Measurements from ENCODE around the gene OPCML.

OPCML gene

DNA sequence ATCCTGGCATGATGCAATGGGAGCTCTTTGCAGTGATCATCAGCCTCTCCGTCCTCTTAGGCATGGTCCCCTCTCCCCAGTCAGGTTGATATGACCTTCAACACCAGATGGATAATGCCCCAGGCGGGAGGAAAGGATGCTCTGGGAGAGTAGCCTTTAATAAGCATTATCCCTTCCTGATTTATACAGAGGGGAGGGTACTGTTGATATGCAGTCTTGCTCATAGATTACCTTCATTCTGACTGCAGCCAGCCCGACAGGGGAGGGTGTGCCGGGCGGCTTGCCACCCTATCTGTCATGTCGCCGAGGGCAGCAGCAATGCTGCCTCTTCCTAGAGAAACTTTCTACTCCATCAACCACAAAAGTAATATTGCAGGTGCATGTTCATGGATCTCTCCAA is 497.4 kb downstream of the OPCML start:
- H3K4me3 ChIP-seq (ENCODE audit: low read depth, low read length), result no peak overlapping the region
- TF ChIP-seq, protein P1, sequence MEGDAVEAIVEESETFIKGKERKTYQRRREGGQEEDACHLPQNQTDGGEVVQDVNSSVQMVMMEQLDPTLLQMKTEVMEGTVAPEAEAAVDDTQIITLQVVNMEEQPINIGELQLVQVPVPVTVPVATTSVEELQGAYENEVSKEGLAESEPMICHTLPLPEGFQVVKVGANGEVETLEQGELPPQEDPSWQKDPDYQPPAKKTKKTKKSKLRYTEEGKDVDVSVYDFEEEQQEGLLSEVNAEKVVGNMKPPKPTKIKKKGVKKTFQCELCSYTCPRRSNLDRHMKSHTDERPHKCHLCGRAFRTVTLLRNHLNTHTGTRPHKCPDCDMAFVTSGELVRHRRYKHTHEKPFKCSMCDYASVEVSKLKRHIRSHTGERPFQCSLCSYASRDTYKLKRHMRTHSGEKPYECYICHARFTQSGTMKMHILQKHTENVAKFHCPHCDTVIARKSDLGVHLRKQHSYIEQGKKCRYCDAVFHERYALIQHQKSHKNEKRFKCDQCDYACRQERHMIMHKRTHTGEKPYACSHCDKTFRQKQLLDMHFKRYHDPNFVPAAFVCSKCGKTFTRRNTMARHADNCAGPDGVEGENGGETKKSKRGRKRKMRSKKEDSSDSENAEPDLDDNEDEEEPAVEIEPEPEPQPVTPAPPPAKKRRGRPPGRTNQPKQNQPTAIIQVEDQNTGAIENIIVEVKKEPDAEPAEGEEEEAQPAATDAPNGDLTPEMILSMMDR (IDR thresholded peaks at IDR 0.05; ENCODE audit: borderline replicate concordance, insufficient read depth, low read depth, low read length), result no peak

DNA sequence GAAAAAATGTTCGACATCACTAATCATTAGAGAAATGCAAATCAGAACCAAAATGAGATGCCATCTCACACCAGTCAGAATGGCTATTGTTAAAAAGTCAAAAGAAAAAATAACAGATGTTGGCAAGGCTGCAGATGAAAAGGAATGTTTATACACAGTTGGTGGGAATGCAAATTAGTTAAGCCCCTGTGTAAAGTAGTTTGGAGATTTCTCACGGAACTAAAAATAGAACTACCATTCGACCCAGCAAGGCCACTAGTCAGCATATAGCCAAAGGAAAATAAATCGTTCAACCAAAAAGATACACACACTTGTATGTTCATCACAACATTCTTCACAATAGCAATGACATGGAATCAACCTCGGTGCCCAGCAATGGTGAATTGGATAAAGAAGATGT is 503.2 kb downstream of the OPCML start:
- TF ChIP-seq, protein P1 (IDR thresholded peaks at IDR 0.05; ENCODE audit: borderline replicate concordance, insufficient read depth, low read depth, low read length), result no peak
- H3K4me3 ChIP-seq (ENCODE audit: low read depth, low read length), result no peak overlapping the region

DNA sequence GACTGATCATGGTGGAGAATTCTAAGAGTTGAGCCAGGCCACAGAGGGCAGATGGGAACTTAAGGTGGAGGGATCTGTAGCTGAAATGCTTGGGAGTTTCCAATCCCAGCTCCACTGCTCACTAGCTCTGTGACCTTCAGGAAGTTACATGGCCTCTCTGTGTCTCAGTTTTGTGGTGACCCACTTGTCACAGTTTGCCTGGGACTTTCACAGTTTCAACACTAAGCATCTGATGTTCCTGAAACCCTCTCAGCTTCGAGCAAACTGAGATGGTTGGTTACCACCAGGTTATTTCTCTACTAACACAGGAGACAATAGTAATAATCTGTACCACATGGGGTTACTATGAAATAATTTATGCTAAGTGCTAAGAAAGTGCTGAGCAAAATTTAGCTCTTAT is 505.3 kb downstream of the OPCML start:
- TF ChIP-seq, protein P1 (IDR thresholded peaks at IDR 0.05; ENCODE audit: borderline replicate concordance, insufficient read depth, low read depth, low read length), result no peak
- H3K4me3 ChIP-seq (ENCODE audit: low read depth, low read length), result no peak overlapping the region

DNA sequence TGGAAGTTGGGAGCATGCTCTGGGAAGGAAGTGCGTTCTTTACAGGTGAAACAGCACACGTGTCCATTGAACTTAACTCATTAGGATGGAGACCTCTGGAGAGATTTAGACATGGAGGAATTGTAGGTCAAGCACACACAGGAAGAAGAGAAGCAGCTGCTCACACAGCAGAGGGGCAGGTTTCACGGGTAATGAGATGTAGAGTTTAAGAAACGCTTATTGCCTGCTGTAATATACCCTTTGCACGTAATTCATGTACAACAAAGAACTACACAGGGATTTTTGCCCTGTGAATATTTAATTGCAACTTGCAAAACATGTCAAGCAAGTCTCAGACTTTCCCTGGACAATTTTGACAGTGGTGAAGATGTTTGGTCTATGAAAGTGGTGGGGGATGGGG is 508.0 kb downstream of the OPCML start:
- H3K4me3 ChIP-seq (ENCODE audit: low read depth, low read length), result no peak overlapping the region
- TF ChIP-seq, protein P1 (IDR thresholded peaks at IDR 0.05; ENCODE audit: borderline replicate concordance, insufficient read depth, low read depth, low read length), result no peak

DNA sequence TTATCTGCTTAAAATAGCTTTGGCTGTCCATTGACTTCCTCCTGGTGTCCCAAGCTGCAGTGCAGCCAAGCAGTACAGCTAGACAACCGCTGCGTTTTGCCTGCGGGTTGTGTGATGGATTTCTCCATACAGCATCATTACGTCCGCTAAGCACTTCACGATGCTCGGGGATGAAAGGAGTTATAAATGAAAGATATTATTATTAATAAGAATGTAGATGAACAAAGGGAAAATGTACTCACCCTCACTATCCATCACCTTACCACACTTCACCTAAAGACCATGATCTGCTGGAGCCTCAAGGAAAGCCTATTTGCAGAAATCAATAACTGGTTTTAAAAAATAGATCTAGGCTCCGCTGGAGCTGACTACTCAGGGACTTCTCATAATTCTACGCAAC is 509.1 kb downstream of the OPCML start:
- no peak overlapping the region for H3K4me3 ChIP-seq (ENCODE audit: low read depth, low read length)
- TF ChIP-seq, protein P1 (IDR thresholded peaks at IDR 0.05; ENCODE audit: borderline replicate concordance, insufficient read depth, low read depth, low read length), result no peak

DNA sequence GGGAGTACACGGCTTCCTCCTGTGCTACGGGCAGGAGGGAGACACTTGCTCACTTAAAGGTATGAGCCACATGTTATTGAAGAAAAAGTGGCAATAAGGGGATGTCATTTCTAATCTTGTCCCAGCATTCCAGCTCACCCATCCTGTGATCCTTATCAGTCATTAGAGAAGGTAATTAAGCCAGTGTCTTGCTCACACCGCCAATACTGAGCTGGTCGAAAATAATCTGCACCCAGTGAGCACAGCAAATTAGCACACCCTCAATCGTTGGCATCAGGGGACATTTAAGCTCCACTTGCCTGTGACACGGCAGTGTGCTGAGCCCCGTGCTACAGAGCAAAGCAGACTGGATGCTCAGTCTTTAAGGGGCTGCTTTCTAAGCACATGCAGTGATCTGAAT is 510.7 kb downstream of the OPCML start:
- H3K4me3 ChIP-seq (ENCODE audit: low read depth, low read length), result no peak overlapping the region
- TF ChIP-seq, protein P1 (IDR thresholded peaks at IDR 0.05; ENCODE audit: borderline replicate concordance, insufficient read depth, low read depth, low read length), result no peak

DNA sequence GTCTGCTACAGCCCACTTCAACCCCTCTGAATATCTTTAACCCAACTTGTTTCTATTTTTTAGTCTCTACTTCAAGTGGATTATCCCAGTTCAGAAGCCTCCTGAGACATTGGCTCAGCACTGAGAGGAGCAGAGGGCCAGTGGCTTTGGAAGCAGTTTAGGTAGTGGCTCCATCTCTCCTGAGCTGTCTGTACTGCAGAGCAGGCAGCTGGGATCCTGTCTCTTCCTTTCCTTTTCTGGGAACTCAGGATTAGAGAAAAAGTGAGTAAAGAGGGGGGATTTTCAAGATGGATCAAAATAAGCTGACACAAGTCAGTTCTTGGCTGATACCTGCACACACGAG is 512.0 kb downstream of the OPCML start:
- no peak overlapping the region for H3K4me3 ChIP-seq (ENCODE audit: low read depth, low read length)
- TF ChIP-seq, protein P1 (IDR thresholded peaks at IDR 0.05; ENCODE audit: borderline replicate concordance, insufficient read depth, low read depth, low read length), result no peak
